Activated CD8-positive, alpha-beta memory T cell treated with anti-CD3 and anti-CD28 coated beads, Interleukin-2, amount 50 U/mL, for 4 hours (primary cell): ENCODE results near the gene MRPS7.

Experiments used
- DNase-seq: peaks from one replicate; pipeline ENCODE4 v3.0.0-alpha.2; 2020

MRPS7 gene

DNA sequence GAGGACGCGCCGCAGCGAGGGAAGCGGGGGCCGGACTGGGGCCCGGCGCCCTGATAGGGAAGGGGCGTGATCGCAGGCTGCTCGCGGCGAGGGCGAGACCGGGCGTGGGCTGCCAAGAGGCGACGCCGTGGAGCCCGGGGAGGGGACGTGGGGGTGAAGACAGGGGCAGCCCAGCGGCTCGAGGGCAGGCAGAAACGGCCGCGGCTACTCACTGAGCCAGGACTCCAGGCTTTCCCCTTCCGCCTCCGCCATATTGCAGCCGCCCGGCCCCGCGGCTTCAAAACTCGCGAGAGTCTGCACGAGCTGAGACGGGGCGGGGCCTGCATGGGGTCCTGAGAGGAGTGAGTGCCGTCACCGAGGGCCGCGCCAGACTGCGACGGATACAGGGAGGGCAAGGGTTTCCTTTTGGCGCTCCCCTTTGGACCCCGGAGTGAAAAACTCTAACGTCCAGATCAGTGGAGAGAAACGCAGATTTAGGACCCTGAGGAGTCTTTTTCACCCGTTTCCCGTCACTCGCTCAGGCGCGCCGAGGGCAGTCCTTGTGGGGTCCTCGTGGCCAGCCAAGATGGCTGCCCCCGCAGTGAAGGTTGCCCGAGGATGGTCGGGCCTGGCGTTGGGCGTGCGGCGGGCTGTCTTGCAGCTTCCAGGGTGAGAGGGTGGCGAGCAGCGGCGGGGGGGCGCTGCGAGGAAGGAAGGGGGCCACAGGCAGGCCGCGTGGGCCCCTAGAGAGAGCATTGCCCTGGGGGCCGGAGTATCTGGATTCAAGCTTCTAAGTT is at the start of gene MRPS7, which contains the start of gene GGA3:
MRPS7 (plus strand) TSS at position 544 of the 776 bp plus-strand sequence; CDS start at position 566, 22 bp downstream.
GGA3 (minus strand) TSS at position 271 of the 776 bp plus-strand sequence; CDS start at position 252, 19 bp downstream.
- peak; percentile 96 for DNase-seq

DNA sequence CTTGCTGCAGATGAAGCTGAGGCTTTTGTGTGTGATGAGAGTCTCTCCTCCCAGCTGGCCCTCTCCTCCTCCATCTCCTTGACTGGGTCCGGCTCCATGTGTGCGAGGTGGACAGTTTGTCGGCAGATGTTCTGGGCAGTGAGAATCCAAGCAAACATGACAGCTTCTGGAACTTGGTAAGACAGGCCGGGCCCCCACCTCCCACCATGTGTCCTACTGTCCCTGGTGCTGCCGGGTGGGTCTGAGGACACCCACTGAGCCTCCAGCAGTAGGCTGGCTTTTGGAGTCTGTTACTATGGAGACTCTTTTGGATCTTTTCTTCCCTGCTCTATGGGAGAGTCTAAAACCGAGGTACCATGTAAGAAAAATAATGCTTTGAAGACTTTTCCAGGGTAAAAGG is 43.5 kb upstream of the MRPS7 start:
- no peak for DNase-seq

GRCh38 chr17:75219815-75220214 is 41.9 kb upstream of the MRPS7 start:
- DNase-seq: no peak

DNA sequence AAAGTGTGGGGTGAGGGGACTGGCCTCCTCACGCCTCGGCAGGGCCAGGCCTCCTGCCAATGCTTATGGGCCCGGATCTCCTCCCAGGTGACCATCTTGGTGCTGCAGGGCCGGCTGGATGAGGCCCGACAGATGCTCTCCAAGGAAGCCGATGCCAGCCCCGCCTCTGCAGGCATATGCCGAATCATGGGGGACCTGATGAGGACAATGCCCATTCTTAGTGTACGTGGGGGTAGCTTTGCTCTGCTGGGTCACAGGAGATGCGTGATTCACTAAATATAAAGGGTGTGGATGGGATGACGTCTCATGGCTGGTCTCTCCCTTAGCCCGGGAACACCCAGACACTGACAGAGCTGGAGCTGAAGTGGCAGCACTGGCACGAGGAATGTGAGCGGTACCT is 36.7 kb upstream of the MRPS7 start:
- DNase-seq: no peak

DNA sequence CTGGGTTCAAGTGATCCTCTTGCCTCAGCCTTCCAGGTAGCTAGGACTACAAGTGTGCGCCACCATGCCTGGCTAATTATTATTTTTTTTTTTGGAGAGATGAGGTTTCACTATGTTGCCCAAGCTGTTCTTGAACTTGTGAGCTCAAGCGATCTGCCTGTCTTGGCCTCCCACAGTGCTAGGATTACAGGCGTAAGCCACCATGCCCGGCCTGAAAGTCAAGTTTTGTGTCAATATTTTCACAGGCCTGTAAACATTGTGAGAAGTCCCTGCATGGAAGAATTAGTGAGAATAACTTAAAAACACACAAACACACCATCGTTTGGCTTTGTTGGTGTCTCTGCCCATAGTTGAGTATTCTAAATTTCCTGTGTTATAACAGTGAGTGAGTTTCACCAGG is 34.0 kb upstream of the MRPS7 start:
- DNase-seq: no peak

DNA sequence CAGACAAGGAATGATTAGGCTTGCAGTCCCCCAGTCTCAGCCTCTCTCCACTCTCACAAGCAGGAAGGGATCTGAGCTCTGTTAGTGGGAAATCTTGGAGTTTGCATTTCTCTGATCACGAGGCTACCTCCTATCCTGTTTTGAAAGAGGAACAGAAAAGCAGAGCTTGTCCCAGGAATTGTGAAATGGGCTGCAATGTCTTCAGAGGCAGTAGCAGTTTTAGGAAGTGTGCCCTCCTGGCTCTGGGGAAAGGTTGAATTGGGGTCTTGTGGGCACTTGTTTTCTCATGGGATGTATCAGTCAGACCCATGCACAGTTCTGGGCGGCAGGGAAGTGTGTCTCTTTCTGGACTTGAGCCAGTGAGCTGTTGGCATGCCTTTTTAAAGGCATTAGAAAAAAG is 33.4 kb upstream of the MRPS7 start:
- DNase-seq: no peak

DNA sequence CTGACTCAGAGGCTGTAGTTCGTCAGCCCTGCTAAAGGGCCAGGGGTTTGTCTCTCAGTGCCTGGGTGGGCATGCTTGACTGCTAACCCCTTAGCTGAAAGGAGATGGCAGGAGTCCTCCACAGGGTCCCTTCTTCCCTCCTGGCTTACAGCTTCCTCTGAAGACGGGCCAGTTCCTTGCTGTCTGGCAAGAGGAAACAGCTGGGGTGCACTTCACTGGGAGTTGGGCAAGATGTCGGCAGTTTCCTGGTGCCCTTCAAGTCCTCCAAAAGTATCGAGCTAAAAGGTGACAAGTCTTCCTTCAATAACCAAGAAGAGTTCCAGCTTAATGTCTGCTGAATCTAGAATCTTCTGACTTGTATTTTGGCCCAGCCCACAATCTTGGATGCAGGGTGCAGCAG is 32.8 kb upstream of the MRPS7 start:
- DNase-seq: no peak

DNA sequence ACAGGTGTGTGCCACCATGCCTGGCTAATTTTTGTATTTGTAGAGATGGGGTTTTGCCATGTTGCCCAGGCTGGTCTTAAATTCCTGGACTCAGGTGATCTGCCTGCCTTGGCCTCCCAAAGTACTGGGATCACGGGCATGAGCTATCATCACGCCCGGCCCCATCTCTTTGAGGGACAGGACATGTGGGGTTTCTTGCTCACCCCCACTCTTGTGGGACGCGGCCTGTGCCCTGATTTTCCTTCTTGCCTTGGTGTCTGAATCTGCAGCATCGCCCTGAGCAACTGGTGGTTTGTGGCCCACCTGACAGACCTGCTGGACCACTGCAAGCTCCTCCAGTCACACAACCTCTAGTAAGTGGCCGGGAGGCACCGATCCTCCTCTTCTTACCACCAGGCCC is 30.6 kb upstream of the MRPS7 start:
- no peak for DNase-seq

DNA sequence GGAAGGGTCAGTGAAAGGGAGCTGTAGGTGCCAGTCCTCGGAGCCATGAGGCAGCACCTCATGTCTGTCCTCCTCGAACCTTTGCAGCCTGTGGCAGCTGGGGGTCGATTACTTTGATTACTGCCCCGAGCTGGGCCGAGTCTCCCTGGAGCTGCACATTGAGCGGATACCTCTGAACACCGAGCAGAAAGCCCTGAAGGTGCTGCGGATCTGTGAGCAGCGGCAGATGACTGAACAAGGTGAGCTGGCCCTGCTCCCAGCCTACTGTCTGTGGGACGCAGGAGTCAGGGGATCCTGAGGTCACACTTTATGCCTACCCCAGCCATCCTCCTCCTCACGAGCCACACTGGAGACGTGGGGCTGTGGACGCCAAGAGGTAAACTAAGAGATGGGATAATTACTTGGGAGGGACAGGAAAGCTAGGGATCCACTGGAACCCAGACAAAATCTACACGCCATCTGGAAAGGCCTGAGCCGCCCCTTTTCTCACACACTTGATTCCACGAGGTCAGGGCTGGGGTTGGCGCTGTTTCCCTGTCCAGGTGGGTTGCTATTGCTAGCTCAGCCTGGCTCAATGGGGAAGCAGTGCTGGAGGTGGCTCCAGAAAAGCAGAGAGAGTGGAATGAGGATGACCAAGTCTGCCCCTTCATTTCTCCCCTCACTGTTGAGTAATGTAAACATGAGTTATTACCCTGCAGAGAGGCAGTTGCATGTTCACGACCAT is 29.8 kb upstream of the MRPS7 start:
- no peak for DNase-seq

DNA sequence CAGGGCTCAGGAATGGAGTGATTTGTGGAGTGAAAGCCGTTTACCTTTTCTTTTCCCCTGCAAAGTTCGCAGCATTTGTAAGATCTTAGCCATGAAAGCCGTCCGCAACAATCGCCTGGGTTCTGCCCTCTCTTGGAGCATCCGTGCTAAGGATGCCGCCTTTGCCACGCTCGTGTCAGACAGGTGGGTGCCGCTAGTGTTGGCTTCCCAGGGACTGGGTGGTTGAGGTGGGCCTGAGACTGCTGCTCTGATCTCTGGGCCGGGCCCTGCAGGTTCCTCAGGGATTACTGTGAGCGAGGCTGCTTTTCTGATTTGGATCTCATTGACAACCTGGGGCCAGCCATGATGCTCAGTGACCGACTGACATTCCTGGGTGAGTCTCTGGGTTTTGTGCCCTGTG is 28.9 kb upstream of the MRPS7 start:
- no peak for DNase-seq

DNA sequence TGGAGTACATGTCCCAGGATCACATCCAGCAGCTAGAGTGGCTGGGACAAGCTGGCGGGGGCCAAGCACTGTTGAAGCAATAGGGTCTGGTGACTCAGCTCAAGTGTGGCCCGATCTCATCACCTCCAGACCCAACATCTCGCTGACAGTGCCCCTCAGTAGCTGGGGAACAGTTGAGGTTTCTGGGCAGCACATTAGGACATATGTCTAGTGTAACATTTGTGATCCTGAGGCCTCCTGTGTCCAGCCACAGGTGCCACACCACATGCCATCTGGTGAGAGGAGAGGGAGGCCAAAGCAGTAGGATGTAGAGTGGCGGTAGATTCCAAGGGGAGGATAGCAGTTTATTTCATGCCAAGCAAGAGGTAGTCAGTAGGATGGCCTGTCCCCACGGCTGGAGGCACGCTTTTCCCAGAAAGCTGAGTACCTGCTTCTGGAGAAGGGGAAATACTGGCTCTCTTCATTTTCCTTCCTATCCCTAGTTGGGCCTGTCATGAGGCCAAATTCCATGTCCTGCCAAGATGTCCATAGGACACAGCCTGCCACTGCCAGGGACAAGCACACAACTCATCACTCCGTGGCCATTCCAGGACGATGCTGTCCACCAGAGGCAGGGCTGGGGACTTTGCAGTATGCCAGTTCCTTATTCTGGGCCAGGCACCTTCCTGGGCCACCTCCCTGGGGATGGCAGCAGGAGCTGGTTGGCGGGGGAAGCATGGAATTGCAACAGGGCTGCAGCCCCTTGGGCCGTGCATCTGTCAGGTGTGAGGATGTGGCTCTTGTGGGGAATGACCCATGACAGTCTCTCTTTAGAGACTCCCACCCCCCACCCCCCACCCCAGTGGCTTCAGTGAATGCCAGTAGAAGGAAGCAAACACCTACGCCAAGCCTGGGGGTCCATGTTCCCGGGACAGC is 24.3 kb upstream of the MRPS7 start:
- no peak for DNase-seq

GRCh38 chr17:75238020-75238580 is 23.6 kb upstream of the MRPS7 start:
- DNase-seq: no peak

GRCh38 chr17:75238684-75239191 is 22.9 kb upstream of the MRPS7 start:
- DNase-seq: peak; percentile 63

- DNase-seq: no peak
Measured at GRCh38 chr17:75239214-75239613, 22.5 kb upstream of the MRPS7 start.

GRCh38 chr17:75239778-75240393 is 21.8 kb upstream of the MRPS7 start:
- DNase-seq: no peak

DNA sequence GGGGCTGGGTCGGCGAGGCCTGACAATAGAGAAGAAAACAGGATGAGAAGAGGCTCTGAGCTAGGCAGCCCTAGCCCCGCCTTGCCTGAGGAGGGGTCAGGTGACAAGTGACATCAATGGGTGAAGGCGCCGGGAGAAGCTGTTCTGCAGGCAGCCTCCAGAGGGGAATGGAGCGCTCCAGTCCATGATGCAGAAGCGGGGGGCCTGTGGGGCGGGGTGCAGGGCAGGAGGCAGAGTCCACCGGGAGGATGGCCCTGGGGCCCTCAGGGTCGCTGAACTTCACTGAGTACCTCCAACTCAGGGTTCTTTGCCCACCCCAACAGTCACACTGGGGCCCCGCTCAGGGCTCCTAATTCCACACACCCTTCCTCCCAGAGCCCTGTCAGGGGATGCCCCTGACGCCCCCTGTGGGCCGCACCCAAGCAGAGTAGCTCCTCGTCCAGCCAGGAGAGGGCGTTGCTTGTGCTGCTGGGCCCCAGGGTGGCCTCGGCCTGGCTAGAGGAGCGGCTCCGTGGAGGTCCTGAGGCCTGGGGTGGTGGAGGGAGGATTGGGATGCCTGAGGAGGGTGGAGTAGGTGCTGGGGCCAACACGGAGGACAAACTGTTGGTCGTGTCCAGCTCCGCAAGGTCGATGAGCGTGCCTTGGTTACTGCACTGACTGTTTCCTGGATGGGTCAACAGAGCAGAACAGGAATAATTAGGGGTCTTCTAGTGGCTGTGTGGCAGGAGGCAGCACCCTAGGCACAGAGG is 21.1 kb upstream of the MRPS7 start:
- DNase-seq: peak; percentile 50

DNA sequence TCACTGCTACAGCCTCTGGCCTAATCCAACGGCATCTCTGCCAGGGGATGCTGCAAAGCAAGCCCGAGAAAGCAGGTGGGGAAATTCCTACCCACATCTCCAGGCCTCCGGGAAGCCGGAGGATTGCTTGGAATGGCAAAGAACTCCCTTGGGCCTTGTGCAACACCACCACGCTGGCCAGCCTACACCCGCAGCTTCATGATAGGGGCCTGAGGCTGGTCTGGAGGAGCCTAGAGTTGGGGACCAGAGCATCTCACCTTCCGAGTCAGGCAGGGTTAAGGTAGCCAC is 20.6 kb upstream of the MRPS7 start:
- no peak for DNase-seq

- no peak for DNase-seq
Measured at GRCh38 chr17:75241502-75241901, 20.2 kb upstream of the MRPS7 start.

GRCh38 chr17:75241996-75242460 is 19.7 kb upstream of the MRPS7 start:
- no peak for DNase-seq

- no peak for DNase-seq
Measured at GRCh38 chr17:75242461-75243042, 19.1 kb upstream of the MRPS7 start.
